ENCODE measurements around the gene MYOCD. TPM values are rescaled to one million over a fixed set of nuclear protein-coding genes. Genes with fewer than 3 reads are reported as not detected.

The MYOCD gene
- total RNA-seq, 6 experiments from 2014 or later: 0.07 to 2.4 (median 0.11) TPM

DNA sequence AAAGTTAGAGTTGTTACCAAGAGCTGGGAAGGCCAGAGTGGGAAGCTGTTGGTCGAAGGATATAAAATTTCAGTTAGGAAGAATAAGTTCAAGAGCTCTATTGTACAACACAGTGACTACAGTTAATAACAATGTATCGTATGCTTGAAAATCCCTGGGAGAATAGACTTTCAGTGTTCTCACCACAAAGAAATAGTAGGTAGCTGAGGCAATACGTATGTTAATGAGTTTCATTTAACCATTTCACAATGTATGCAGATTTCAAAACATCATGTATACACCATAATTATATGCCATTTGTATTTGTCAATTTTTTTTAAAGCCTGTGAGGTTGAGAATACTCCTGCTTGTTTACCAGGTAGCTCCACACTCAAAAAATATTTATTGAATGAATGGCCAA is 41.5 kb upstream of the MYOCD start:
- Histone ChIP-seq H3K27ac (no peak overlapping the region), H3K4me3 (no peak overlapping the region), H3K36me3 (no peaks in the 10 kb centered on the region), H3K9me3 (no peaks in the 10 kb centered on the region), H3K27me3 (no peaks in the 10 kb centered on the region), H3K4me1 (no peaks in the 10 kb centered on the region)
- WGBS (ENCODE audit: insufficient coverage, low coverage, low lambda C conversion rate, missing lambda C conversion rate): 58% methylated on average over 3 of the region's 3 CpGs
- intact Hi-C loops (cut with DNase I): no loop called here
- DNase-seq: no peak
- TF ChIP-seq, protein P1, sequence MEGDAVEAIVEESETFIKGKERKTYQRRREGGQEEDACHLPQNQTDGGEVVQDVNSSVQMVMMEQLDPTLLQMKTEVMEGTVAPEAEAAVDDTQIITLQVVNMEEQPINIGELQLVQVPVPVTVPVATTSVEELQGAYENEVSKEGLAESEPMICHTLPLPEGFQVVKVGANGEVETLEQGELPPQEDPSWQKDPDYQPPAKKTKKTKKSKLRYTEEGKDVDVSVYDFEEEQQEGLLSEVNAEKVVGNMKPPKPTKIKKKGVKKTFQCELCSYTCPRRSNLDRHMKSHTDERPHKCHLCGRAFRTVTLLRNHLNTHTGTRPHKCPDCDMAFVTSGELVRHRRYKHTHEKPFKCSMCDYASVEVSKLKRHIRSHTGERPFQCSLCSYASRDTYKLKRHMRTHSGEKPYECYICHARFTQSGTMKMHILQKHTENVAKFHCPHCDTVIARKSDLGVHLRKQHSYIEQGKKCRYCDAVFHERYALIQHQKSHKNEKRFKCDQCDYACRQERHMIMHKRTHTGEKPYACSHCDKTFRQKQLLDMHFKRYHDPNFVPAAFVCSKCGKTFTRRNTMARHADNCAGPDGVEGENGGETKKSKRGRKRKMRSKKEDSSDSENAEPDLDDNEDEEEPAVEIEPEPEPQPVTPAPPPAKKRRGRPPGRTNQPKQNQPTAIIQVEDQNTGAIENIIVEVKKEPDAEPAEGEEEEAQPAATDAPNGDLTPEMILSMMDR (IDR thresholded peaks at IDR 0.05): no peak
- TF ChIP-seq POLR2A (IDR thresholded peaks at IDR 0.05): no peak
- ATAC-seq: no peak

DNA sequence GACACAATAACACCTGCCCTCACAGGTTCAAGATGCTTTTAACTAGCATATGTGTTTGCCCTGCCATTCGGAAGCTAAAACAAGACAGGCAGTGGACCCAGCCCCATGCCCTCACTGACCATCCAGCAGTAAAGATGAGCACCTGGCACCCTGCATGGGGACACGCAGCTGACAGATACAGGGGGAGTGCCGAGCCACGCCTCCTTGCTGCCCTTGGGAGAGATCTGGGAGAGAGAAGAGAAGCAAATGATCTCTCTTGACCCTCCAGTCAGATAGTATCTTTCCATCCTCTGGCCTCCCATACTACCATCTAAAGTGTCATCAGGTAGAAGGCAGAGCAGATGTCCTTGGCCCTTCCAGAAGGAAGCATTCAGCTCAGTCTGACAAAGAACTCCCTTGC is 40.6 kb upstream of the MYOCD start:
- DNase-seq: no peak
- H3K4me3 ChIP-seq: no peak overlapping the region
- no peak overlapping the region for H3K27ac ChIP-seq
- WGBS (ENCODE audit: insufficient coverage, low coverage, low lambda C conversion rate, missing lambda C conversion rate): no CpG with 5 or more reads among the region's 4 CpGs
- intact Hi-C loops (cut with DNase I): no loop called here
- H3K36me3 ChIP-seq: no peaks in the 10 kb centered on the region
- H3K27me3 ChIP-seq: no peaks in the 10 kb centered on the region
- no peak for ATAC-seq
- H3K9me3 ChIP-seq: no peaks in the 10 kb centered on the region
- H3K4me1 ChIP-seq: no peaks in the 10 kb centered on the region
- TF ChIP-seq, protein P1 (IDR thresholded peaks at IDR 0.05): no peak
- TF ChIP-seq POLR2A (IDR thresholded peaks at IDR 0.05): no peak

DNA sequence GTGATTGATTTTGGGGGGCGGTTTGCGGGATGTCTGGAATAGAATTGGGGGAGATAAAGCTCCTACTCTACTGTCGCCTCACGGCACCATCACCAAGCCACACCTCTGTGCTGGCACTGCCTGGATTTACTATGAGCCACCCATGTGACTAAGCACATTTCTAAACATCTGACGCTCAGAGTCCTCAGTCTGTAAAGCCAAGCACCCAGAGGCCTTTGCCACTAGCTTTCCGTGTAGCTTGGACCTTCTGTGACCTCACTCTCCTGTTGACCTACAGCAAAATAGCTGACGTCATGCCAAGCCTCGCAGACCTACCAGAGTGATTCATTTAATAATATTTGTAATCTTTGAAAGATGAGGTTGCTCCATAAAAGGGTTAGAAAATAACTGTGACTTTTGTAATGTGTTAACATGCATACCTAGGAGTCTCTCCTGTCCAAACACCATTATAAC is 38.5 kb upstream of the MYOCD start:
- Histone ChIP-seq H3K9me3 (no peaks in the 10 kb centered on the region), H3K27ac (no peak overlapping the region), H3K27me3 (no peaks in the 10 kb centered on the region), H3K36me3 (no peaks in the 10 kb centered on the region), H3K4me1 (no peaks in the 10 kb centered on the region), H3K4me3 (no peak overlapping the region)
- ATAC-seq: no peak
- 45% methylated on average over 8 of the region's 8 CpGs for WGBS (ENCODE audit: insufficient coverage, low coverage, low lambda C conversion rate, missing lambda C conversion rate)
- no peak for TF ChIP-seq POLR2A (IDR thresholded peaks at IDR 0.05)
- TF ChIP-seq, protein P1 (IDR thresholded peaks at IDR 0.05): no peak
- DNase-seq: no peak
- intact Hi-C loops (cut with DNase I): no loop called here

DNA sequence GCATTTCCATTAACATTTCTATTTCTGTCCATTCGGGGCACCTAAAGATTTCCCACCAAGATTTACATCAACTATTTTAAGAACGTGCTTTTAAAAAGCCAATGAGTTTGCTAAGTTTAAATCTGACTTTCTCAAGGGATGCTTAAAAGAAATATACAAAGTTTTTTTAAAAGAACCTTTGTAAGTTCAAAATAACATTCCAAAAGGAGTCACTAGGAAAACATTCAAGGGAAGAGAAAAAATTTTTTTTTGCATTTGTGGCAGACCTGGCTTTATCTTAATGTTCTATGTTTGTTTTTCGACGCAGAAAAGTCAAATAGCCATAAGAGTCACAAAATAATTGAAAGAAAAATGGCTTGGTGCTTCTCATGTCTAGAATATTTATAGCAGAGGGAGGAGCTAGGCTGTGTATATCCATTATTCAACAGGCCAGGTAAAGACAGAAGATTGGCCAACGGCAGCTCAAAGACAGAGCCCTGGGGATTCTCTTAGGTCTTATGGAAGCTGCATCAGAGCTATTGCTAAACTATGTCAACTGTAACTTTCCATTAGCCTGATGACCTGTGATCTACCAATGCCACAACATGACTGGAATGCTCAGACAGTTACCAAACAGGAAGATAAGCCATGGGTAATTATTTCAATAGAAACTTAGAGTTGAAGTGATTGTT is 37.8 kb upstream of the MYOCD start:
- Histone ChIP-seq H3K36me3 (no peaks in the 10 kb centered on the region), H3K4me3 (no peak overlapping the region), H3K9me3 (no peaks in the 10 kb centered on the region), H3K27ac (no peak overlapping the region), H3K27me3 (no peaks in the 10 kb centered on the region), H3K4me1 (no peaks in the 10 kb centered on the region)
- TF ChIP-seq POLR2A (IDR thresholded peaks at IDR 0.05): no peak
- TF ChIP-seq, protein P1 (IDR thresholded peaks at IDR 0.05): no peak
- intact Hi-C loops (cut with DNase I): no loop called here
- DNase-seq (no peak), ATAC-seq (no peak)
- 40% methylated on average over 5 of the region's 5 CpGs for WGBS (ENCODE audit: insufficient coverage, low coverage, low lambda C conversion rate, missing lambda C conversion rate)

Data from right lobe of liver (tissue), 6 donors.